Measurements from ENCODE around the gene BPIFB4.

GRCh38 chr20:33131949-33132473 lies 52.6 kb downstream of the BPIFB4 start:
- no peak for TF ChIP-seq GABPA (IDR thresholded peaks at IDR 0.05; ENCODE audit: low read depth)
- TF ChIP-seq, protein P1, sequence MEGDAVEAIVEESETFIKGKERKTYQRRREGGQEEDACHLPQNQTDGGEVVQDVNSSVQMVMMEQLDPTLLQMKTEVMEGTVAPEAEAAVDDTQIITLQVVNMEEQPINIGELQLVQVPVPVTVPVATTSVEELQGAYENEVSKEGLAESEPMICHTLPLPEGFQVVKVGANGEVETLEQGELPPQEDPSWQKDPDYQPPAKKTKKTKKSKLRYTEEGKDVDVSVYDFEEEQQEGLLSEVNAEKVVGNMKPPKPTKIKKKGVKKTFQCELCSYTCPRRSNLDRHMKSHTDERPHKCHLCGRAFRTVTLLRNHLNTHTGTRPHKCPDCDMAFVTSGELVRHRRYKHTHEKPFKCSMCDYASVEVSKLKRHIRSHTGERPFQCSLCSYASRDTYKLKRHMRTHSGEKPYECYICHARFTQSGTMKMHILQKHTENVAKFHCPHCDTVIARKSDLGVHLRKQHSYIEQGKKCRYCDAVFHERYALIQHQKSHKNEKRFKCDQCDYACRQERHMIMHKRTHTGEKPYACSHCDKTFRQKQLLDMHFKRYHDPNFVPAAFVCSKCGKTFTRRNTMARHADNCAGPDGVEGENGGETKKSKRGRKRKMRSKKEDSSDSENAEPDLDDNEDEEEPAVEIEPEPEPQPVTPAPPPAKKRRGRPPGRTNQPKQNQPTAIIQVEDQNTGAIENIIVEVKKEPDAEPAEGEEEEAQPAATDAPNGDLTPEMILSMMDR (IDR thresholded peaks at IDR 0.05), result no peak
- no peak for TF ChIP-seq EZH2phosphoT487 (IDR thresholded peaks at IDR 0.05; ENCODE audit: borderline replicate concordance, low read depth)
- TF ChIP-seq REST (IDR thresholded peaks at IDR 0.05; ENCODE audit: low read depth, low read length), result no peak
- no peak for TF ChIP-seq POLR2AphosphoS5 (IDR thresholded peaks at IDR 0.05; ENCODE audit: low read depth, low read length)
- no peak for TF ChIP-seq CHD2 (IDR thresholded peaks at IDR 0.05; ENCODE audit: low read length, partially characterized antibody)
- TF ChIP-seq SIN3A (IDR thresholded peaks at IDR 0.05; ENCODE audit: borderline replicate concordance, low read depth, low read length), result no peak
- TF ChIP-seq FOSL2 (IDR thresholded peaks at IDR 0.05; ENCODE audit: borderline replicate concordance, low read depth), result no peak
- TF ChIP-seq RAD21 (IDR thresholded peaks at IDR 0.05; ENCODE audit: low read length), result no peak
- TF ChIP-seq GATA2 (CRISPR knock-in tag; IDR thresholded peaks at IDR 0.05), result no peak
- TF ChIP-seq, protein P2, sequence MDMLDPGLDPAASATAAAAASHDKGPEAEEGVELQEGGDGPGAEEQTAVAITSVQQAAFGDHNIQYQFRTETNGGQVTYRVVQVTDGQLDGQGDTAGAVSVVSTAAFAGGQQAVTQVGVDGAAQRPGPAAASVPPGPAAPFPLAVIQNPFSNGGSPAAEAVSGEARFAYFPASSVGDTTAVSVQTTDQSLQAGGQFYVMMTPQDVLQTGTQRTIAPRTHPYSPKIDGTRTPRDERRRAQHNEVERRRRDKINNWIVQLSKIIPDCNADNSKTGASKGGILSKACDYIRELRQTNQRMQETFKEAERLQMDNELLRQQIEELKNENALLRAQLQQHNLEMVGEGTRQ (IDR thresholded peaks at IDR 0.05; ENCODE audit: borderline replicate concordance, low read depth, low read length), result no peak
- TF ChIP-seq YY1 (IDR thresholded peaks at IDR 0.05; ENCODE audit: low read depth), result no peak
- no peak for TF ChIP-seq RFX5 (IDR thresholded peaks at IDR 0.05; ENCODE audit: low read length)
